Measurements from ENCODE around the gene GALNT10.

DNA sequence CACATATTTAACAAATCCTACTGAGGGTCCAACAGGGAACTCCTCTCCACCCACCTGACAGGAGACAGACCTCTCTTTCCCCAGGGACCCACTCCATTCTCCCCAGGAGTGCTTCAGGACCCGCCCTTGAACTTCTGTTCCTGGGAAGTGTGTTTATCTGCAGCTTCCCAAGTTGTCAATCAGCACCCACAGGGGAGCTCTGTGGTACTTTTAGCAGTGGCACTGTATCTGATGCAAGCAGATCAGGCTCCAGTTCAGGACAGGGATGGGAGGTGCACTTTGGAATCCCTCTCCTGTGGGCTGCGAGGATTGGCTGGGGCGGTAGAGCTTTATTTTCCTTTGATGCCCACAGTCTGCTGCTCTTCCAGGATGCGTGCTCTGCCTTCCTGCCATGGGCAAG is 8.7 kb downstream of the GALNT10 start:
- TF ChIP-seq POLR2A (IDR thresholded peaks at IDR 0.05; ENCODE audit: low read depth, low read length) (no peak), BHLHE40 (IDR thresholded peaks at IDR 0.05; ENCODE audit: low read depth, low read length) (no peak), RAD21 (IDR thresholded peaks at IDR 0.05; ENCODE audit: low read length) (no peak), CEBPB (IDR thresholded peaks at IDR 0.05; ENCODE audit: low read depth, low read length) (no peak), MXI1 (IDR thresholded peaks at IDR 0.05; ENCODE audit: borderline replicate concordance, low read depth, low read length) (no peak)
- TF ChIP-seq, protein P1, sequence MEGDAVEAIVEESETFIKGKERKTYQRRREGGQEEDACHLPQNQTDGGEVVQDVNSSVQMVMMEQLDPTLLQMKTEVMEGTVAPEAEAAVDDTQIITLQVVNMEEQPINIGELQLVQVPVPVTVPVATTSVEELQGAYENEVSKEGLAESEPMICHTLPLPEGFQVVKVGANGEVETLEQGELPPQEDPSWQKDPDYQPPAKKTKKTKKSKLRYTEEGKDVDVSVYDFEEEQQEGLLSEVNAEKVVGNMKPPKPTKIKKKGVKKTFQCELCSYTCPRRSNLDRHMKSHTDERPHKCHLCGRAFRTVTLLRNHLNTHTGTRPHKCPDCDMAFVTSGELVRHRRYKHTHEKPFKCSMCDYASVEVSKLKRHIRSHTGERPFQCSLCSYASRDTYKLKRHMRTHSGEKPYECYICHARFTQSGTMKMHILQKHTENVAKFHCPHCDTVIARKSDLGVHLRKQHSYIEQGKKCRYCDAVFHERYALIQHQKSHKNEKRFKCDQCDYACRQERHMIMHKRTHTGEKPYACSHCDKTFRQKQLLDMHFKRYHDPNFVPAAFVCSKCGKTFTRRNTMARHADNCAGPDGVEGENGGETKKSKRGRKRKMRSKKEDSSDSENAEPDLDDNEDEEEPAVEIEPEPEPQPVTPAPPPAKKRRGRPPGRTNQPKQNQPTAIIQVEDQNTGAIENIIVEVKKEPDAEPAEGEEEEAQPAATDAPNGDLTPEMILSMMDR (conservative IDR thresholded peaks at IDR 0.05; ENCODE audit: low read depth, low read length) = no peak

Data from IMR-90 (cell line).